IPS-20b (cell line): Measurements from ENCODE around the gene RMDN2.
"Not testable (repeated sequence)": the region's sequence is repeated elsewhere in the genome, so short reads cannot be mapped to it uniquely, and the experiment has no call there.

Experiments used
- H3K27ac ChIP-seq: one replicate; pipeline ENCODE4 v1.5.1; 2013; ENCODE audit warnings: low read length
- H3K27me3 ChIP-seq: 2 replicates; pipeline ENCODE4 v1.6.1; 2013; ENCODE audit warnings: mild to moderate bottlenecking, low read length, inconsistent platforms; ENCODE audit not compliant: insufficient read depth
- H3K36me3 ChIP-seq: 2 replicates; pipeline ENCODE4 v1.6.1; 2013; ENCODE audit warnings: low read depth, mild to moderate bottlenecking, inconsistent platforms, low read length, moderate library complexity; ENCODE audit not compliant: insufficient read depth
- H3K4me1 ChIP-seq: 2 replicates; pipeline ENCODE4 v1.6.1; 2013; ENCODE audit warnings: mild to moderate bottlenecking, control low read depth, inconsistent platforms, low read length, moderate library complexity; ENCODE audit not compliant: insufficient read depth
- H3K4me3 ChIP-seq: 2 replicates; pipeline ENCODE4 v1.5.1; 2013; ENCODE audit warnings: mild to moderate bottlenecking, low read length, inconsistent platforms
- H3K9ac ChIP-seq: 2 replicates; pipeline ENCODE4 v1.6.1; 2013; ENCODE audit warnings: low read depth, mild to moderate bottlenecking, inconsistent platforms, low read length, moderate library complexity
- H3K9me3 ChIP-seq: 2 replicates; pipeline ENCODE4 v1.6.1; 2013; ENCODE audit warnings: mild to moderate bottlenecking, low read depth, low read length, inconsistent platforms; ENCODE audit not compliant: insufficient read depth

The RMDN2 gene

GRCh38 chr2:37944268-37944667 lies 19.2 kb downstream of the RMDN2 start:
- H3K9me3 ChIP-seq = no peaks in the 10 kb centered on the region
- no peak overlapping the region for H3K4me3 ChIP-seq
- H3K36me3 ChIP-seq = no peaks in the 10 kb centered on the region
- H3K27ac ChIP-seq = no peak overlapping the region
- H3K4me1 ChIP-seq = no peaks in the 10 kb centered on the region
- no peaks in the 10 kb centered on the region for H3K27me3 ChIP-seq
- no peak overlapping the region for H3K9ac ChIP-seq

DNA sequence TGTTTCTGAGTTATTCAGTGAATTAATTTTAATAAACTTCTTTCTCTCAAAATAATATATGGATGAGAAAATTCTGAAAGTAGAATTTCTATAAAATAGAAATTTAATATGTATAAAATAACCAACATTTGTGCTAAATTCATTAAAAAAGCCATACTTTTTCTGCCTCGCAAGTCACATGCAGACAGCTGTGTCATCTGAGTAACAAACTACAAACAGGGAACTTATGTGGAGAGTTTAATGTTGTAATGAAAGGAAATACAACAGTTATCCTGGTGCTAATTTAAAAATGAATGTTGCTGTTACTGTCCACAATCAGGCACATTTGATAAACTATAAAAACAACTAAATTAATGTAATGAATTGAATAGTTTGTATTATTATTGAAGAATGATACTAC lies 22.2 kb downstream of the RMDN2 start:
- Histone ChIP-seq H3K4me3 (no peak overlapping the region), H3K27me3 (no peaks in the 10 kb centered on the region), H3K4me1 (no peaks in the 10 kb centered on the region), H3K27ac (no peak overlapping the region), H3K9ac (no peak overlapping the region), H3K9me3 (no peaks in the 10 kb centered on the region), H3K36me3 (no peaks in the 10 kb centered on the region)

GRCh38 chr2:37962018-37962739 lies 37.1 kb downstream of the RMDN2 start:
- not testable (repeated sequence) for H3K27ac ChIP-seq, H3K4me1 ChIP-seq

DNA sequence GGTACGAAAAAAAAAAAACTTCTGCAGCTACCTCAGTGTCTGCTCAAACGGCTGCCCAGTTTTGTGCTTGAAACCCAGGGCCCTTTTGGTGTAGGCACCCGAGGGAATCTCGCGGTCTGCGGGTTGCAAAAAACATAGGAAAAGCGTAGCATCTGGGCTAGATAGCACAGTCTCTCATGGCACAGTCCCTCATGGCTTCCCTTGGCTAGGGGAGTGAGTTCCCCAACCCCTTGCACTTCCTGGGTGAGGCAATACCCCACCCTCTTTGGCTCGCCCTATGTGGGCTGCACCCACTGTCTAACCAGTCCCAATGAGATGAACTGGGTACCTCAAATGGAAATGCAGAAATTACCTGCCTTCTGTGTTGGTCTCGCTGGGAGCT lies 37.6 kb downstream of the RMDN2 start:
- not testable (repeated sequence) for H3K4me3 ChIP-seq, H3K27me3 ChIP-seq, H3K27ac ChIP-seq, H3K9ac ChIP-seq, H3K4me1 ChIP-seq, H3K36me3 ChIP-seq, H3K9me3 ChIP-seq

More at GRCh38 chr2:37962018-37962739, 37.1 kb downstream of the RMDN2 start:
- H3K27me3 ChIP-seq, H3K36me3 ChIP-seq, H3K4me3 ChIP-seq, H3K9ac ChIP-seq, H3K9me3 ChIP-seq: not testable (repeated sequence)

DNA sequence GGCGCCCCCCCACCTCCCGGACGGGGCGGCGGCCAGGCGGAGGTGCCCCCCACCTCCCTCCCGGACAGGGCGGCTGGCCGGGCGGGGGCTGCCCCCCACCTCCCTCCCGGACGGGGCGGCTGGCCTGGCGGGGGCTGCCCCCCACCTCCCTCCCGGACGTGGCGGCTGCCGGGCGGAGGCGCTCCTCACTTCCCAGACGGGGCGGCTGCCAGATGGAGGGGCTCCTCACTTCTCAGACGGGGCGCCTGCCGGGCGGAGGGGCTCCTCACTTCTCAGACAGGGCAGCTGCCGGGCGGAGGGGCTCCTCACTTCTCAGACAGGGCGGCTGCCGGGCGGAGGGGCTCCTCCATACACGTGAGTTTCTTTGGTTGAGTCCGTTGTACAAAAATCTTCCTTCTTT lies 38.8 kb downstream of the RMDN2 start:
- H3K36me3 ChIP-seq, H3K4me3 ChIP-seq, H3K4me1 ChIP-seq, H3K27ac ChIP-seq, H3K9ac ChIP-seq, H3K9me3 ChIP-seq, H3K27me3 ChIP-seq: not testable (repeated sequence)

DNA sequence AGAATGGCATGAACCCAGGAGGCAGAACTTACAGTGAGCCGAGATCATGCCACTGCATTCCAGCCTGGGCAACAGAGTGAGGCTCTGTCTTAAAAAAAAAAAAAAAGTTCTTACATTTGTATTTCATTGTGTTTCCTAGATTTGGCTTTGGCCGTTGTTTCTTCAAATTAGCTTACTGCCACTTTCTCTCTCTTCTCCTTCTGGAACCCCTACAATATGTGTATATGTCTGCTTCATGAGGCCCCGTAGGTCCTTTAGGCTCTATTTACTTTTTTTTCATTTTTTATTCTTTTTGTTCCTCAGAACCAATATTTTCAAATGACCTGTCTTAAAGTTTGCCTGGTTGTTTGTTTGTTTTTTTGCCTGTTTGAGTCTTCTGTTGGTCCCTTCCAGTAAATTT lies 41.2 kb downstream of the RMDN2 start:
- Histone ChIP-seq H3K27me3 (no peaks in the 10 kb centered on the region), H3K27ac (no peak overlapping the region), H3K9me3 (no peaks in the 10 kb centered on the region), H3K9ac (no peak overlapping the region), H3K4me1 (no peaks in the 10 kb centered on the region; the same call in none of the 2 replicates), H3K4me3 (no peak overlapping the region), H3K36me3 (no peaks in the 10 kb centered on the region)

DNA sequence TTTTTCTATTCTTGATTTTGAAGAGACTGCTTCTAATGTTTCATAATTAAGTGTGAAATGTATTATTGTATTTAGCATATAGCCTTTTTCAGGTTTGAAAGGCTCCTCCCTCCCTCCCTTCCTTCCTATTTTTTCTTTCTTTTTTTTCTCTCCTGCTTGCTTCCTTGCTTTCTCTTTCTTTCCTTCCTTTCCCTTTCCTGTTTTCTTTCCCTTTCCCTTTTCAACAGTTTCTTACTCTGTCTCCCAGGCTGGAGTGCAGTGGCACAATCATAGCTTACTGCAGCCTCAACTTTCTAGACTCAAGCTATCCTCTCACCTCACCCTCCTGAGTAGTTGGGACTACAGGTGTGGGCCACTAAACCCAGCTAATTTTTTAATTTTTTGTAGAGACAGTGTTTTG lies 44.6 kb downstream of the RMDN2 start:
- H3K9ac ChIP-seq = no peak overlapping the region
- no peaks in the 10 kb centered on the region for H3K9me3 ChIP-seq
- H3K4me3 ChIP-seq = no peak overlapping the region
- H3K36me3 ChIP-seq = no peaks in the 10 kb centered on the region
- H3K27me3 ChIP-seq = no peaks in the 10 kb centered on the region
- H3K27ac ChIP-seq = no peak overlapping the region
- no peaks in the 10 kb centered on the region; the same call in none of the 2 replicates for H3K4me1 ChIP-seq

DNA sequence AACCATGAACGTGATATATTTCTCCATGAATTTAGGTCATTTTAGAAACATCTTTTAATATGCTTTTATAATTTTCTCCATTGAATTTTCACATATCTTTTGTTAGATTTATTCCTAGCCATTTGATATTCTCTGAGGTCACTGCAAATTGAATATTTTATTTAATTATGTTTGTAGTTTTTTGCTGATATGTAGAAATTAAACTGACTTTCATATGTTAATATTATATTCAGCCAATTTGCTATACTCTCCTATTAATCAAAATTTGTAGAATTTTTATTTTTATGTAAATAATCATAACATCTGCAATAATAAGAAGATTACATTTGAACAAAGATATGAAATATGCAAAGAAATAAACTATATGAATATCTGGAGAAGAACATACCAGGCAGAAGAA lies 46.9 kb downstream of the RMDN2 start:
- Histone ChIP-seq H3K9ac (no peak overlapping the region), H3K4me1 (peaks cover 4% of the 10 kb centered on the region), H3K4me3 (no peak overlapping the region), H3K27ac (no peak overlapping the region), H3K27me3 (no peaks in the 10 kb centered on the region), H3K36me3 (no peaks in the 10 kb centered on the region), H3K9me3 (no peaks in the 10 kb centered on the region)

- no peak overlapping the region for H3K4me3 ChIP-seq
- H3K9ac ChIP-seq = no peak overlapping the region
- H3K27ac ChIP-seq = no peak overlapping the region
- H3K27me3 ChIP-seq = no peaks in the 10 kb centered on the region
- H3K9me3 ChIP-seq = no peaks in the 10 kb centered on the region
- H3K4me1 ChIP-seq = peaks cover 4% of the 10 kb centered on the region
- H3K36me3 ChIP-seq = no peaks in the 10 kb centered on the region
Measured at GRCh38 chr2:37973615-37974353, 48.7 kb downstream of the RMDN2 start.

DNA sequence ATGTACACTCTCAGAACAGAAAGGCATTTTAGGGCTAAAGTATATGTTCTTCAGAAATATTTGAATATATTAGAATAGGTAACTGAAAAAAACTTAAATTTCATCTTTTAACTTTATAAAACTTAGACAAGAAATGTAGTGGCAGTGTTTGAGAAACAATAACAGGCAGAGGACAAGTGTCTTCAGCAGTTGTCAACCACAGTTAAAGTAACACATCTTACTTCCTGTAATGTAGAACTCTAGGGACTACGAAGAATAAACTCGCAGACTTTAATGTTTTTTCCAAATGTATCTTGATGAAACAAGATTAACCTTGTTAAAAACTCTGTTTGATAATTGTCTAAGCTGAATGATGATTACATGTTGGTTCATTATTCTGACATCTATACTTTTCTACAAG lies 50.7 kb downstream of the RMDN2 start:
- Histone ChIP-seq H3K27ac (no peak overlapping the region), H3K9me3 (no peaks in the 10 kb centered on the region), H3K27me3 (no peaks in the 10 kb centered on the region), H3K4me3 (no peak overlapping the region), H3K36me3 (no peaks in the 10 kb centered on the region), H3K4me1 (peaks cover 4% of the 10 kb centered on the region; the same call in 1 of the 2 replicates), H3K9ac (no peak overlapping the region)

- Histone ChIP-seq H3K4me1 (peaks cover 4% of the 10 kb centered on the region; the same call in 1 of the 2 replicates), H3K9ac (no peak overlapping the region), H3K4me3 (no peak overlapping the region), H3K27me3 (no peaks in the 10 kb centered on the region), H3K9me3 (no peaks in the 10 kb centered on the region), H3K27ac (no peak overlapping the region), H3K36me3 (no peaks in the 10 kb centered on the region)
Measured at GRCh38 chr2:37976411-37976810, 51.3 kb downstream of the RMDN2 start.

DNA sequence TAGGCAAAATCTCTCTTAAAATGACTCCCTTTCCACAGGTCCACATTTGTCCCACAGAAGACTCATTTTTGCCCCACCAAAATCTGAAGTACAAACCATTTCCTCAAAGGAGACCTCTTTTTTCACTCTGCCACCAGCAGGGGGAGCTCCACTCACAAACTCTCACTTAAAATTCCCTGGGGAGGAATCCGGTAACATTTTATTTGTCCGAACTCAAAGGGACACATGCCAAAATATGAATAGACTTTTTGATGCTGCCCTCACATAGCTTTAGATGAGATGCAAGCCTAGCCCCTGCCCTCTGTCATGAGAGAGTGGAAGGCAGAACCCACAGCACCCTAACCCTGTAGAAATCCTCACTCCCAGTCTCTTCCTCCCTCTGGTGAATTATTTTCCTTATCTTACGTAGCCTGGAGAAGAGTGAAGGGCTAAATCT lies 57.1 kb downstream of the RMDN2 start:
- H3K27ac ChIP-seq = no peak overlapping the region
- no peaks in the 10 kb centered on the region for H3K36me3 ChIP-seq
- no peak overlapping the region for H3K9ac ChIP-seq
- no peaks in the 10 kb centered on the region for H3K9me3 ChIP-seq
- H3K27me3 ChIP-seq = no peaks in the 10 kb centered on the region
- H3K4me3 ChIP-seq = peak overlapping the region; percentile 49
- H3K4me1 ChIP-seq = peaks cover 7% of the 10 kb centered on the region
